GM19372 (cell line): ENCODE measurements around the gene SLC36A2.
"Not testable (repeated sequence)": the region's sequence is repeated elsewhere in the genome, so short reads cannot be mapped to it uniquely, and the experiment has no call there.

Source experiments
- ATAC-seq: cut with Tn5 transposase; IDR thresholded peaks from one replicate; pipeline ENCODE4 v1.9.1; 2021; ENCODE audit warnings: mild to moderate bottlenecking, low read depth, moderate library complexity; ENCODE audit not compliant: unreplicated experiment

SLC36A2 gene

DNA sequence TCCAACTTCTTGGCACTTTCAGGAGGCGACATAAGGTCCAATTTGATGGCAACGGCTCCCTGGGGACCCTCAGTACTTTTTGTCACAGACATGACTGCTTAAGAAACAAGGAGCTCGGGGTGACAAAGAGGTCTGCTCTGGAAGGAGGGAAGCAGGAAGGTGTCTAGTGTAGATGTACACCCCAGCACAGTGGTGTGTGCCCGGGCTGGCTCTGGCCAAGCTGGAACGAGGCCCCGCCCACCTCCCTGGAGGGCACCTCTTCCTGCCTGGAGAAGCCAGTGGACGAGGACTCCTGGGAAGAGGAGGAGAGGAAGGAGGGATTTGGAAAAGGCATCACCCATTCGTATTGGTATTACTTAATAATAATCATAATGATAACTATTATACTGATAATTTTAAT, at the start of gene SLC36A2:
Gene SLC36A2, minus strand, starts transcription at position 191 of the 400 bp plus-strand sequence. Its CDS starts 99 bp downstream, at position 92.
- ATAC-seq, result no peak

GRCh38 chr5:151388960-151389359, 41.6 kb upstream of the SLC36A2 start:
- no peak for ATAC-seq

GRCh38 chr5:151384106-151384505, 36.7 kb upstream of the SLC36A2 start:
- no peak for ATAC-seq

GRCh38 chr5:151383011-151383410, 35.7 kb upstream of the SLC36A2 start:
- ATAC-seq, result no peak

GRCh38 chr5:151382576-151382975, 35.2 kb upstream of the SLC36A2 start:
- no peak for ATAC-seq

GRCh38 chr5:151381899-151382298, 34.5 kb upstream of the SLC36A2 start:
- ATAC-seq, result no peak

- no peak for ATAC-seq
These were observed 31.3 kb upstream of the SLC36A2 start for GRCh38 chr5:151378616-151379015.

DNA sequence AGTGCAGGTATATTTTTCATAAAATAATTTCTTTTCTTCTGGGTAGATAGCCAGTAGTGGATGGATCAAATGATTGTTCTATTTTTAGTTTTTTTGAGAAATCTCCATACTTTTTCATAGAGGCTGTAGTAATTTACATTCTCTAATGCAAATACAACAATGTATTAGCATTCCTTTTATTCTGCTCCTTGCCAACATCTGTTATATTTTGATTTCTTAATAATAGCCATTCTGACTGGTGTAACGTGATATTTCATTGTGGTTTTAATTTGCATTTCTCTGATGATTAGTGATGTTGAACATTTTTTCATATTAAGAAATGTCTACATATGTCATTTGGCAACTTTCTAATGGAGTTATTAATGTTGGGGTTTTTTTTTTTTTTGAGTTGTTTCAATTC, 27.2 kb upstream of the SLC36A2 start:
- ATAC-seq, result no peak

GRCh38 chr5:151367038-151367437, 19.7 kb upstream of the SLC36A2 start:
- ATAC-seq, result not testable (repeated sequence)

DNA sequence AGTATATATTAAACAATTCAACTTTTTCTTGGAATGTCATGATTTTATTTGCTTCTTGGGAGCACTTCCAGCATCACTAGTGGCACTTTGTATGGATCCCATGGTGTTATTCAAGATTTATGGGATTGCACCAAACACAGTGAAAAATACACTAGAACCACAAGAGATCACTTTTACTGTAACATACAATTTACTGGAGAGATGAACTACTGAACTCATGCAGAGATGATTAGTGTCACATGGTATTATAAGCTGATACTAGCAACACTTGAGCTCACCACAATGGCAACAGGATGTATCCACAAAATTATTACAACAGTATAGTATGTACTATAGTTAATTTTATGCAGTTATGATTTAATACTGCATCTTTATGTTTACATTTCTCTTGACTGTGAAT, 16.3 kb upstream of the SLC36A2 start:
- ATAC-seq, result no peak

DNA sequence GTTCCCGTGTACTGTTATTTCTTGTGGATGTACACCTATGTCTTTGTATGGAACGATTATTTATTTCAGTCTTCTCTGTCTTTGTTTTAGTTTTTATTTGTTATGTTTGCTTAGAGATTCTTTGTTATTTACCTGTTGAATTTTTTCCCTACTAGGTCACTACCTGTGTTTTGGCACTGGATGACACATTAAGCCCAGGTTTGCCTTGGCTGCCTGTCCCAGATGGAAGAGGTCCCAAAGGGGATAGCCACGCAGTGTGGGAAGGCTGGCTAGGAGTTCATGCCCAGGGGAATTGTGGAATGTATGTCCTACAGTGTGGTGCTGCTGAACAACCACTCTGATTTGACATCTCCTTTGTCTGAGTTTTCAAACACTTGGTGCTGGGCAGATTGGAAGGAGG, 15.6 kb upstream of the SLC36A2 start:
- no peak for ATAC-seq

- ATAC-seq, result no peak
These were observed 12.0 kb upstream of the SLC36A2 start for GRCh38 chr5:151359391-151359790.

- ATAC-seq, result no peak
These were observed 10.4 kb upstream of the SLC36A2 start for GRCh38 chr5:151357792-151358191.

GRCh38 chr5:151357097-151357496, 9.7 kb upstream of the SLC36A2 start:
- no peak for ATAC-seq

DNA sequence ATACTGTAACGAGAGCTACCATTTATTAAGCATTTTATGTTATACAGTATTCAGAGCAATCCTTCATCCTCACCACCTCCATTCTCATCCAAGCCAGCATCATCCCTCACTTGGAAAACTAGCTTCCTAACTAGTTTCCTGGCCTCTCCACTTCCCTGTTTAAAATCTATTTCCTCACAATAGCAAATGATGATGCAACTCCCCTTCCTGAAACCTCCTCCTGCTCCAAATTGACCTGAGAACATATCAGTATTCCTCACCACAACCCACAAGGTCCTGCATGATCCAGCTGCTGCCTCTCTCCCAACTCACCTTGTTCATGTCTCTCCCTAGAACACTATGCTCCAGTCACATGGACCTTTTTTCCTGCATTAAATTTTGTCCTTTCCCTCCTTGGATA, 4.3 kb upstream of the SLC36A2 start:
- no peak for ATAC-seq

DNA sequence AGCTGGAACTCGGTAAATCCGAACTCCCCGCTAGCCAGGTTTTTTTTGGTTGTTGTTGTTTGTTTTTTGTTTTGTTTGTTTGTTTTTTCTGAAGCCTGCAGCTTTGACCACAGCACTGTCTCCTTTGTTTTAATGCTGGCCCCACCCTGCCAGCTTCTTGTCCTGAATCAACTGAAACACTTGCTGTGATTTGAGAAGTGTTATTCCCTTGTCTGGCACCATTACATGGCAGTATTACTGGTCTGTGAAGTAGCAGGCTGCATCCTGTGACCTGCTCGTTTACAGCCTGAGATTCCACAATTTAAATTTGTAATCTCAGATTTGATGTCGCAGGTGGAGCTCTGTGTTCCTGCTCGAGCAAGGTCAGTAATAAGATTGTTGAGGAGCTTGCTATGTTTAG, 1.4 kb upstream of the SLC36A2 start:
- no peak for ATAC-seq

DNA sequence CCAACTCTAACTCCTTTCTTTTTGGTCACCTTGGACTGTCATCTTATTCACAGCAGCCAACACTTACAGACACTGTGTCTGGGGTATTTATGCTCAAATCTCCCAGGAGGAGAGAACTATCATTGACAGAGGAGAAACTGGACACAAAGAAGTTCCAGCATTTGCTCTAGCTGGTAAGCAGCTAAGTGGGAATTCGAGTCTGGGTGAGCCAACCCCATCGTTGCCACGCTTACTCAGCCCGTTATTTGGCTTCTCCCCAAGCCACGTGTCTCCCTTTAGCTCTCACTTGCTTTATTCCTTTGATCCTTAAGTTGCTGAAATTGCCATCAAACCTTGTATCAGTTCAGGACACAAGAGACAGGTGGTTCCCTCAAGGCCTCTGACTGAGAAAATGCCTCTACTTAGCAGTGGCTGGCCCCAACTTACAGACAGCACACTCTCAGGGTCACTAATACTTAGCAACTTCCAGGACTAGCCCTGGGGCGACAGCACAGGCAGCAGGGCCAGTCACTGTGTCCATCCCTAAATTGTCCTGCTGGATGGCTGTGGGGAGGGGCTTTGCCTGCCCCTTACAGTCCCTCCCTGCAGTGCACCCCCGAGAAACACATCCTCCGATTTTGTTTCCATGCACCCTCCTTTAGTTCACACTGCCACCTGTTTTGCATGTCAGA, 1.4 kb downstream of the SLC36A2 start:
- ATAC-seq, result no peak

GRCh38 chr5:151345187-151345807, 2.1 kb downstream of the SLC36A2 start:
- no peak for ATAC-seq

DNA sequence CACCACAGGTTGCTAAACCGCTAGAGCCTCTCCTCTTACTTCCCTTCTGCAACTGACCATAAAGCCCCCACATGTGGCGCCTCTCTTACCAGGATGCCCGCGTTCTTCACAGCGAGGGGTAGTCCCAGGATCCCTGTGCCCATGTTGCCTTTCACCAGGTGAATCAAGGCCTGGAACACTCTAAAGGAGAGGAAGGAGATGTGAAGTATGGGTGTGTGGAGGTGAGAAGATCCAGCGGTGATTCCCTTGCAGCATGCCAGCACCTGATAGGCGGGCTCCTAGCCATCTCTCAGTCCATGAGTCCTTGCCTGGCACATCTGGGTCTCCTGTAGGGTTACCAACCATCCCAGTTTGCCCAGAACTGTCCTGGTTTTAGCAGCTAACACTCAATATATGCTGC, 3.3 kb downstream of the SLC36A2 start:
- no peak for ATAC-seq

DNA sequence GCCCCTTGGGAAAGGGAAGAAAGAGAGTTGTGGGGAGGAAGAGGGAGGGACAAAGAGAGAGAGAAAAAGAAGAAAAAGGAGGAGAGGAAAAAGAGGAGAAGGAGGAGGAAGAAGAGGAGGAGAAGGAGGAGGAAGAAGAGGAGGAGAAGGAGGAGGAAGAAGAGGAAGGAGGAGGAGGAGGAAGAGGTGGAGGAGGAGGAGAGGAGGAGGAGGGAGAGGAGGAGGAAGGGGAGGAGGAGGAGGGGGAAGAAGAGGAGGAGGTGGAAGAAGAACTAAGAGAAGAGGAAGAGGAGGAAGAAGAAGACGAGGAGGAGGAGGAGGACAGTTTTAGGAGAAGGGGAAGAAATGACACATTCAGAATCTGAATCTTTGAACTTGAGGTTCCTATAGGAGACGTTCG, 7.4 kb downstream of the SLC36A2 start:
- no peak for ATAC-seq

DNA sequence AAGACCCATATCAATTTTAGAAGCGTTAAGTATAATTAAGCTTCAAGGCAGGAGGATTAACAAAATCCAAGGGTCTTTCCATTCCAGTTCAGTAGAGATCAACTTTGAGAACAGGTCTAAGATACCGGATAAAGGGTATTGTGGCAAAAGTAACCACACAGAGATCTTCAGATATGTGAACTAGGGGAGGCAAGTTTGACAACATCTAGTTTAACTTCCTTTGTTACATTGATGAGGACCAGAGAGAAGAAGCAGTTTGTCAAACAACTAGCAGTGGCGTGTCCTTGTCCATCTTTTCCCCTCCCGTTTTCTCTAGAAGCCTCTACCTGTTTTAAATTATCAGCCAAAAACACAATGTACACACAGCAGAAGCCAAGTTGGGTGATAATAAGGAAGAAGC, 8.6 kb downstream of the SLC36A2 start:
- ATAC-seq, result no peak

DNA sequence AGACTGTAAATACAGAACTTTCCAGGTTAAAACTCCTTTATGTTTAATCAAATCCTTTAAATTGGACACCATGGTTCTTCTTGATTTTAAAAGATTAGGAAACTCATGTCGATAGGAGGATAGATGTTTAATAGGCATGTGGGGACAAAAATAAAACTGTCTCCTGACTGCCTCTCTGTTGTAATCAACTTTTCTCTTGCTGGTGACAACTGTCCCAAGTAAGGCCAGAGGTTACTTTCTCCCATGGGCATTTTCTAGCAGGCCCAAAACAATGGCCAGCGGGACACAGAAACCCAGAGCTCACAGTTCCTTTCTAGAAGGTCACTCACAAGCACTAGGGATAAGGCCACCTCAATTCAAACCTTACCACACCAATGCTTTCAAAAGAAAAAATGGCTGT, 14.5 kb downstream of the SLC36A2 start:
- ATAC-seq, result no peak
